ENCODE measurements around the gene RASSF1.

GRCh38 chr3:50299638-50299928 lies 41.1 kb downstream of the RASSF1 start:
- TF ChIP-seq ELF4 (IDR thresholded peaks at IDR 0.05) (no peak), FOXK2 (IDR thresholded peaks at IDR 0.05) (no peak), ARNT (IDR thresholded peaks at IDR 0.05) (no peak), BHLHE40 (IDR thresholded peaks at IDR 0.05; ENCODE audit: borderline replicate concordance) (no peak), SP1 (IDR thresholded peaks at IDR 0.05) (no peak), ZNF384 (IDR thresholded peaks at IDR 0.05) (no peak), SUZ12 (IDR thresholded peaks at IDR 0.05) (no peak), PKNOX1 (IDR thresholded peaks at IDR 0.05) (peak; percentile 84), FOXM1 (IDR thresholded peaks at IDR 0.05; ENCODE audit: borderline replicate concordance) (no peak)

All from HEK293T (cell line).